Measurements from ENCODE around the gene C2CD4C.
"Not testable (repeated sequence)": the region's sequence is repeated elsewhere in the genome, so short reads cannot be mapped to it uniquely, and the experiment has no call there.

Gene C2CD4C

GRCh38 chr19:413756-414420 lies 4.9 kb upstream of the C2CD4C start:
- no peak for DNase-seq (ENCODE audit: low read depth in 2 of 2)

GRCh38 chr19:412356-413355 lies 3.7 kb upstream of the C2CD4C start:
- no peak for DNase-seq (ENCODE audit: low read depth in 2 of 2)

DNA sequence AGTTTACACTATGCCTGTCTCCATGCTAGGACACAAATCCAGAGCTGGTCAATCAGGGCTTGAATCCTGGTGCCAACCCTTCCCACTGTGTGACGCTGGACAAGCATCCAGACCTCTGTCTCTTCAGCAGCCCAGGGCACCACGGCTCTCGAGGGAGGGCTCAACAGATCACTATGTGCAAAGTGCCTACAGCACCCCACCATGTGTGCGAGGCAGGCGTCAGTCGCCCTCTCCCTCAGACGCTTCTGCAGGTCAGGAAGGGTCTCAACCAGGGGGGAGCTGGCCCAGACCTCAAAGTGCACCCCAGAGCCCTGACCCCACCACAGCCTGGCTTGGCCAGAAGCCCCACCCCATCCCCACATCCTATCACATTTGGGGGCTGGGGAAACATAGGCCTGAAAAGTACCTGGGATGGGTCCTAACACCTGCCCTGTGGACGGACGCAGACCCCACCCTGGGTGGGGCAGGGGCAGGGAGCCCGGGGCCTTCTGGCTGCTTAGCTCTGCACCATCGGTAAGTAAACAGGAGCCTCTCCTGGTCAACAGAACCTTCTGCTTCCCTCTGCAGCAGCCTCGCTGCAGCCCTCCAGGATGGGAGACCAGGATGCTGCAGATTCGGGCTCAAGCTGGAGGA lies 2.9 kb upstream of the C2CD4C start:
- DNase-seq (ENCODE audit: low read depth in 2 of 2), result no peak

DNA sequence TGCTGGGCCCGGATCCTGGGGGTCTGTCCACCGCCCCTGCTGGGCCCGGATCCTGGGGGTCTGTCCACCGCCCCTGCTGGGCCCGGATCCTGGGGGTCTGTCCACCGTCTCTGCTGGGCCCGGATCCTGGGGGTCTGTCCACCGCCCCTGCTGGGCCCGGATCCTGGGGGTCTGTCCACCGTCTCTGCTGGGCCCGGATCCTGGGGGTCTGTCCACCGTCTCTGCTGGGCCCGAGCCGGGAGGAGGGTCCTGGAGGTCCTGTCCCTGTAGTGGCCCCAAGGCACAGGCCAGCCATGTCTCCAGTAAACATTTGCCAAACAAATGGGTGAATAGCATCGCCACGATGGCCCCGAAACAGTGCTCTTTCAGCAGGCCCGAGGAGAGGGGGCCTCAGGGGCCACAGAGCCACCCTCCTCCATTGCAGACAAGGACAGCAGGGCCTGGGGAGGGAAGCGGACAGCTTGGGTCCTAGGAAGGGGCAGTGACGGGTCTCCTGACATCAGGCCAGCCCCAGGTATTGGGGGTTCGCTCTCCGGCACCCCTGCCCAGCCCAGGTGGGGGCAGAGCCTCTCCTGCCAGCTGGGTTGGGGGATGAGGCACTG lies 2.3 kb upstream of the C2CD4C start:
- DNase-seq (ENCODE audit: low read depth in 2 of 2), result not testable (repeated sequence)

- no peak for DNase-seq (ENCODE audit: low read depth in 2 of 2)
Observed at GRCh38 chr19:410243-410781, 1.4 kb upstream of the C2CD4C start.

- no peak for DNase-seq (ENCODE audit: low read depth in 2 of 2)
Observed at GRCh38 chr19:409516-410242, 732 bp upstream of the C2CD4C start.

GRCh38 chr19:408441-408901 lies 476 bp downstream of the C2CD4C start:
- DNase-seq (ENCODE audit: low read depth in 2 of 2), result no peak

DNA sequence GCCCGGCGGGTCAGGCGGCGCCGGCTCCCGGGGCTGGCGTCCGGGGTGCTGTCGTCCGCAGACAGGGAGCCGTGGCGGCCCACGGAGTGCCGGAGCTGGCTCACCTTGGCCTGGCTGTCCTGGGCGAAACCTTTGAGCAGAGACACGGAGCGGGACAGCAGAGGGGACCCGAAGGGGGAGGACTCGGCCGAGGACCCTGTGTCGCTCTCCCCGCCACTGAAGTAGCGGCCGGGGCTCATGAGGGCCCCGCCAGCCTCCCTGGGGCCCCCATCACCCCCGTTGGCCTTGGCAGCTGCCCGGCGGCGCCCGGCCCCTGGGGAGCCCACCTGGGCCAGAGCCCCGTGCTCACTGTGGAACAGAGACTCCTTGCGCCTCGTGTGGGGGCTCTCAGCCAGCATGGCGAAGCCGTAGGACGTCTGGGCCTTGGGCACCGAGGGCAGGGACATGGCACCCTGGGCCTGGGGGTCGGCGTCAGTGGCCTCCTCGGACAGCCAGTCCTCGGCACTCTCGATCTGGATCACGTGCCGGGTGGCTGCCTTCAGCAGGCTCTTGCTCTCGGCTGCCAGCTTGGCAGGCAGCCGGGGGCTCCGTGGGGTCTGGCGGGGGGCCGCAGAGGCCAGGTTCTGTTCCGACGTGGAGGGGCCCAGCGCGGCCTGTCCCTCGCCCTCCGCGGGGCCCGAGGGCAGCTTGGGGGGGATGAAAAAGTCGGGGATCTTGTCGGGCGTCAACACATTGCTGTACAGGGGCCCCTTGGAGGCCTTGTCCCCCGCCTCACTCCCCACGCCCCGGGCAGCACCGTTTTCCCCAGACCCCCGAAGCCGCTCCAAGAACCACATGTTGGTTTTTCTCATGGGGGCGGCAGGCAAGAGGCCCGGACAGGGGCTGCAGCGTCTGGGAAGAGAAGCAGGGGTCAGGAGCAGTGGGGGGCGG lies 1.2 kb downstream of the C2CD4C start:
- DNase-seq (ENCODE audit: low read depth in 2 of 2), result no peak

DNA sequence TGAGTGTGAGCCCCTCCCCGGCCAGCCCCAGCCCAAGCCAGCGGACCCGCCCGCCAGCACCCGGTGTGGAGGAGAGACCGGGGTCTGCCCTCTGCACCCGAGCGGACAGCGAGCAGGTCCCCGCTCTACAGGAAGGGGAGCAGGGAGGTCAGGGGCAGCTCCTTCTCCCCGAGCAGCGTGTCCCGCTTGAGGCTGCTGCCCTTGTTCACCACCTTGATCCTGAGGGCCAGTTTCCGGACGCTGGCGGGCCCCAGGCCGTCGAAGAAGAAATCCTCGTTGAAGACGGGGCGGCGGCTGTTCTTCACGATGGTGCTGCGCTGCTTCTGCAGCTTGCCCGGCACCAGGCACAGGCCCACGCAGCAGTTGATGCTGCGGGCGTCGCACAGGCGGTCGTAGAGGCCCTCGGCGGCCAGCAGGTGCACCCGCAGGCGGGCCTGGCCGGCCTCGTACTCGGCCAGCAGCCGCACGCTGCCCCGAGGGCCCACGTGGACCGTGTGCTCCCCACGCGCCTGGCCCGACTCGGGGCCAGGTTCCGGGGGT lies 1.9 kb downstream of the C2CD4C start:
- DNase-seq (ENCODE audit: low read depth in 2 of 2), result no peak

- DNase-seq (ENCODE audit: low read depth in 2 of 2), result no peak
Observed at GRCh38 chr19:406135-406781, 2.7 kb downstream of the C2CD4C start.

DNA sequence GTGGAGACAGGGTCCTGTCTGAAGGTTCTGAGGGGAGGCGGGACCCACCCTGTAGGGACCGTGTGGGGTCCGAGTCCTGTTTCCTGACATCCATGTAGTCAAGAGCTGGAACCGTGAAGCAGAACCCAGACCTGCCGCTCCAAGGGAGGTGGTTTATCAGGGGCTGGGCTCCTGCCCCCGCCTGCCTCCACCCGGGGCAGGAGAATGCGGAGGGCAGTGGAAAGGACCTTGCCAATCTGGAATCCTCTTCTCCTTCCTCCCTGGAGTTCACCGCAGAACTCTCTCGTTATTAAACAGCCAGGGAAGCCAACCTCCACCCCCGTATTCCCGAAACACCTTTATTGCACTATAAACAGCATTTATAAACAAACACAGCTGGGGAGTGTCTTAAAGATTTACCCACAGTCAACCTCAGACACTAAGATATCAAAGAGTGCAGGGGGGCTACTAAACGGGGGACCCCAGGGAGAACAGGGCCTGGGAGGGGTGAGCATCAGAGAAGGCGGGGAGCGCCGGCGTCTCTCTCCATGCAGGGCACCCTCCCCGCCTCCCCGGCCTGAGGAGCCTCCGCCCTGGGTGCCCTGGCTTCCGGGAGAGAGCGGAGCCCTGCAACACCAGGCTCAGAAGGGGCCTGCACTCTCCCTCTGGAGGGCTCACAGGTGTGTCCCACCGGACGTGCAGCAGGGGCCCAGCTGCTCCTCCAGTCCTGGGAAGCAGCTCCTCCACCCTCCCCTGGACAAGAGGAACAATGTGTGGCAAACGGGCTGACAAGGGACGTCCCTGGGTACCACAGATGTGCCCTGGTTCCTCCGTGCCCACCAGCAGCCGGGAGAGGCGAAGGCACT lies 3.6 kb downstream of the C2CD4C start:
- DNase-seq (ENCODE audit: low read depth in 2 of 2), result no peak

GRCh38 chr19:403221-404027 lies 5.5 kb downstream of the C2CD4C start:
- no peak for DNase-seq (ENCODE audit: low read depth in 2 of 2)

DNA sequence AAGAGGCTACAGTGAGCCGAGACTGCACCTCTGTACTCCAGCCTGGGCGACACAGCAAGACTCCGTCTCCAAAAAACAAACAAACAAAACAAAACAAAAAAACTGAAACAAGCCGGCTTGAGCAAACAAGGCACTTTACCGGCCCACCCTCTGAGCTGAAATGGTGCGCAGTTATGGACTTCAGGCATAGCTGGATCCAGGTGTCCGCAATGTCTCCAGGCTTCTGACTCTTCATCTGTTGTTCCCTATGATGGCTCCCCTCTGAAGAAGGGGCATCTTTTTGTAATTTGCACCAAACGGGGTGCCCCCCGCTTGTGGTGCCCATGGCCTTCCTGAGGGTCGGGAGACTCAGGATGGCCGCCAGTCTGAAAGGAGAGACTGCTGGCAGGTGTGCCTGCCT lies 6.2 kb downstream of the C2CD4C start:
- DNase-seq (ENCODE audit: low read depth in 2 of 2), result no peak

- DNase-seq (ENCODE audit: low read depth in 2 of 2), result no peak
Observed at GRCh38 chr19:401866-402511, 7.0 kb downstream of the C2CD4C start.

GRCh38 chr19:400976-401865 lies 7.7 kb downstream of the C2CD4C start:
- no peak for DNase-seq (ENCODE audit: low read depth in 2 of 2)

DNA sequence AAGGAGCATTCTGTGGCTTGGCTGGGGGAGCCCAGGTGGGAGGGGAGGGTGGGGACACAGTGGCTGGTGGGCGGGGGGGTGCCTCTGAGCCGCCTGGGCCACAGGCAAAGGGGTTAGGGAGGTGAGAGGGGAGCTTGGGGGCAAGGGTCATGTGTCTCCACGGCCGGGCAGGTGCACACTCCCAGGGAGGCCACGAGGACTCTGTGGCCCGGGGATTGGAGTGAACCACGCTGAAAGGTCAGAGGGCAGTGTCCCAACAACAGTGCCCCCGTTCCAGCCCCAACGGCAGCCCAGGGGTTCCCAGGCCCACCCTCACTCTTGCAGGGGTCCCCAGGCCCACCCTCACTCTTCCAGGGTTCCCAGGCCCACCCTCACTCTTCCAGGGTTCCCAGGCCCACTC lies 9.6 kb downstream of the C2CD4C start:
- no peak for DNase-seq (ENCODE audit: low read depth in 2 of 2)

Data from stimulated activated CD8-positive, alpha-beta memory T cell treated with anti-CD3 and anti-CD28 coated beads, Interleukin-15, amount 100 ng/mL, for 4 hours (primary cell).